K562 (cell line): ENCODE measurements around the gene KMT2D. TPM values are rescaled to one million over a fixed set of nuclear protein-coding genes. Genes with fewer than 3 reads are reported as not detected.

ENCODE experiments used
- ATAC-seq: fragments of 200-7000 bp; cut with Tn5 transposase; 3 replicates; pipeline ENCODE4 v1.9.1; 2020; ENCODE audit warnings: moderate library complexity
- BruUV-seq: library from RNA; stranded (reverse); fragments of 400-500 nt; replicated peaks from 2 replicates; lab custom pipeline; 2021; lab: Mats Ljungman, UMichigan
- CTCF ChIA-PET: fragments of 300-600 bp; formaldehyde crosslinking; extraction: SDS; loops from one replicate; lab custom pipeline; 2021; ENCODE audit warnings: low intra/inter-chr PET ratio; lab: Yijun Ruan, JAX
- POLR2A ChIA-PET: fragments of 300-600, 350-650 bp; sonication (Branson Sonifier 250); formaldehyde crosslinking; extraction: SDS; loops from one replicate; lab custom pipeline; 2021; ENCODE audit warnings: antibody characterized with exemption, inconsistent platforms; lab: Yijun Ruan, JAX
- DNase-seq, 4 experiments: peaks; one replicate each; pipeline versions ENCODE4 v3.0.0 to v3.0.0-alpha.2; 2011 to 2018; ENCODE audit warnings: low spot score in 3 of 4, mixed read lengths in 3 of 4; ENCODE audit errors: extremely low read depth in 1 of 4
- FAIRE-seq: peaks from 2 replicates; lab custom pipeline; 2011; peaks lifted over from hg19 to GRCh38; lab: Jason Lieb, UNC
- H2AFZ ChIP-seq: 2 replicates; pipeline ENCODE4 v1.6.0; 2011; ENCODE audit warnings: low read depth, low read length, control low read depth, inconsistent platforms
- H3K27ac ChIP-seq: fragments of 200-600 bp; 3 replicates; pipeline ENCODE4 v1.8.0; 2011; ENCODE audit warnings: low read depth, mild to moderate bottlenecking, control low read depth, inconsistent platforms, low read length, moderate library complexity, mixed read lengths; ENCODE audit errors: extremely low read depth
- H3K27me3 ChIP-seq, 2 experiments: fragments of 300-600 bp in 1 of 2; 2 replicates in 1 of 2; 3 replicates in 1 of 2; pipeline versions ENCODE4 v1.6.0 to v1.8.0; 2011; ENCODE audit warnings: inconsistent platforms in 2 of 2, low read length in 2 of 2, mild to moderate bottlenecking in 1 of 2, mixed read lengths in 1 of 2, moderate library complexity in 1 of 2; ENCODE audit not compliant: control insufficient read depth in 2 of 2, insufficient read depth in 2 of 2
- H3K36me3 ChIP-seq: fragments of 300-600 bp; 3 replicates; pipeline ENCODE4 v1.8.0; 2011; ENCODE audit warnings: mild to moderate bottlenecking, low read length, inconsistent platforms; ENCODE audit not compliant: control insufficient read depth, insufficient read depth
- H3K4me1 ChIP-seq, 2 experiments: fragments of 200-600 bp in 1 of 2; replicated peaks in 1 of 2; 2 replicates in 1 of 2; 3 replicates in 1 of 2; pipeline versions ENCODE4 v1.5.1 to v1.8.0; 2011; ENCODE audit warnings: inconsistent platforms in 2 of 2, low read length in 2 of 2, mild to moderate bottlenecking in 1 of 2, mixed read lengths in 1 of 2, moderate library complexity in 1 of 2; ENCODE audit not compliant: control insufficient read depth in 2 of 2, insufficient read depth in 2 of 2
- H3K4me2 ChIP-seq: 2 replicates; pipeline ENCODE4 v1.6.1; 2011; ENCODE audit warnings: low read length, control low read depth, inconsistent platforms, mixed read lengths; ENCODE audit not compliant: insufficient read depth
- H3K4me3 ChIP-seq: fragments of 200-600 bp; sonication (generic), shearing (Covaris generic); 2 replicates; pipeline ENCODE4 v1.5.1; 2016; ENCODE audit warnings: control low read depth, inconsistent platforms
- H3K79me2 ChIP-seq: fragments of 200-600 bp; 3 replicates; pipeline ENCODE4 v1.8.0; 2011; ENCODE audit warnings: low read length, inconsistent platforms; ENCODE audit not compliant: control insufficient read depth, insufficient read depth
- H3K9ac ChIP-seq, 2 experiments: 2 replicates each; pipeline versions ENCODE4 v1.6.0 to v1.6.1; 2011; ENCODE audit warnings: low read depth in 2 of 2, low read length in 2 of 2, control low read depth in 1 of 2, inconsistent platforms in 1 of 2, mild to moderate bottlenecking in 1 of 2, mixed read lengths in 1 of 2; ENCODE audit not compliant: insufficient read depth in 1 of 2
- H3K9me1 ChIP-seq: one replicate; pipeline ENCODE4 v1.6.0; 2011; ENCODE audit warnings: inconsistent platforms, mild to moderate bottlenecking, low read length, moderate library complexity; ENCODE audit not compliant: control insufficient read depth, insufficient read depth
- H3K9me3 ChIP-seq: replicated peaks from 2 replicates; pipeline ENCODE4 v1.5.1; 2011; ENCODE audit warnings: low read depth, low read length, inconsistent platforms; ENCODE audit not compliant: control insufficient read depth, insufficient read depth
- H4K20me1 ChIP-seq: replicated peaks from 2 replicates; pipeline ENCODE4 v1.6.1; 2011; ENCODE audit warnings: low read length, inconsistent platforms, mixed read lengths; ENCODE audit not compliant: control insufficient read depth, insufficient read depth
- ELF2 ChIP-seq: fragments of 250-450 bp; sonication (Bioruptor Pico); IDR thresholded peaks from 2 replicates; pipeline ENCODE4 v1.5.0; 2021; ENCODE audit warnings: mild to moderate bottlenecking
- MAZ ChIP-seq, 2 experiments: fragments of 450-650 bp in 1 of 2; sonication (generic) in 1 of 2; formaldehyde crosslinking; IDR thresholded peaks in 1 of 2; conservative IDR thresholded peaks in 1 of 2; 2 replicates each; pipeline versions ENCODE4 v1.4.0 to v1.5.0; 2020; ENCODE audit warnings: mild to moderate bottlenecking in 1 of 2, missing genetic modification reagents in 1 of 2
- NFIC ChIP-seq: fragments of 450-650 bp; IDR thresholded peaks from 2 replicates; pipeline ENCODE4 v1.6.1; 2017; ENCODE audit warnings: mild to moderate bottlenecking, inconsistent platforms
- NFXL1 ChIP-seq: fragments of 450-650 bp; formaldehyde crosslinking; IDR thresholded peaks from 2 replicates; pipeline ENCODE4 v1.4.0; 2021; ENCODE audit warnings: mild to moderate bottlenecking
- POLR2G ChIP-seq: fragments of 200-400 bp; formaldehyde crosslinking; IDR thresholded peaks from 2 replicates; pipeline ENCODE4 v1.6.1; 2017; ENCODE audit warnings: low read depth, mild to moderate bottlenecking, antibody characterized with exemption, low read length, moderate library complexity
- THRAP3 ChIP-seq: fragments of 450-650 bp; IDR thresholded peaks from 2 replicates; pipeline ENCODE4 v1.6.1; 2016; ENCODE audit warnings: mild to moderate bottlenecking, inconsistent platforms, borderline replicate concordance
- ZNF354B ChIP-seq: fragments of 250-450 bp; sonication (Bioruptor Pico); IDR thresholded peaks from 2 replicates; pipeline ENCODE4 v1.4.0; 2020
- ZNF408 ChIP-seq: fragments of 250-450 bp; sonication (Bioruptor Pico); IDR thresholded peaks from 2 replicates; pipeline ENCODE4 v1.4.0; 2020; ENCODE audit warnings: low read depth, mild to moderate bottlenecking, moderate library complexity
- WGBS: fragments of 100-300 bp; shearing (Covaris generic); methylation state at CpG from one replicate; pipeline ENCODE4 v1.1.6; 2016; ENCODE audit warnings: low coverage, mixed read lengths; ENCODE audit not compliant: insufficient coverage; ENCODE audit errors: missing lambda C conversion rate; 5-methylcytosine and 5-hydroxymethylcytosine counted together
- in situ Hi-C: fragments of 300-500 bp; cut with MboI; formaldehyde crosslinking; loops from 4 replicates; pipeline ENCODE4 v1.15.0; 2018; ENCODE audit warnings: inconsistent platforms, mixed read lengths
- intact Hi-C: fragments of 100-400 bp; cut with micrococcal nuclease; formaldehyde crosslinking; loops from 2 replicates; pipeline ENCODE4 v1.14.2; 2022
- polyA plus RNA-seq, 8 experiments: library from polyadenylated mRNA; depleted of rRNA in 4 of 8; stranded (reverse) in 5 of 8; unstranded in 3 of 8; fragments of >200 nt; fragmentation: Nextera tagmentation in 2 of 8; fragmentation: Illumina TruSeq in 1 of 8; extraction: Ambion mirVana in 2 of 8; extraction: Trizol in 1 of 8; gene quantifications; 2 replicates each; pipeline versions ENCODE4 v1.2.1 to v1.2.3, GENCODE V29; 2011 to 2014; ENCODE audit warnings: inconsistent platforms in 1 of 8, missing spikeins in 1 of 8
- total RNA-seq, 7 experiments: library from RNA; depleted of rRNA in 6 of 7; stranded (reverse); fragments of >200 nt in 6 of 7; fragmentation: Illumina TruSeq in 2 of 7; extraction: Trizol in 2 of 7; gene quantifications; 2 replicates each; pipeline versions ENCODE4 v1.2.1 to v1.2.3, GENCODE V29; 2011 to 2021; ENCODE audit warnings: low replicate concordance in 1 of 7
- TF ChIP-seq, protein P1 (sequence below), 2 experiments: fragments of 450-650 bp; formaldehyde crosslinking in 1 of 2; IDR thresholded peaks; 2 replicates each; pipeline versions ENCODE4 v1.4.0 to v1.6.1; 2014 to 2020; ENCODE audit warnings: mild to moderate bottlenecking in 2 of 2, borderline replicate concordance in 1 of 2, low read depth in 1 of 2
- TF ChIP-seq, protein P2 (sequence below): fragments of 200-800 bp; sonication (Bioruptor generic); IDR thresholded peaks from 2 replicates; pipeline ENCODE4 v1.6.1; 2017; ENCODE audit warnings: missing genetic modification characterization, missing compliant biosample characterization

The KMT2D gene
- total and polyA plus RNA-seq, 9 of the 15 experiments (the other 6 are each of a cell fraction or from before 2014, with no cell fraction given), result 0.22 to 93.7 (median 13.7) TPM

- peaks cover 31 to 38% of the 10 kb centered on the region in 2 experiments for H3K4me1 ChIP-seq
- TF ChIP-seq ZNF408 (CRISPR knock-in tag) (no peak), THRAP3 (no peak), NFIC (no peak), POLR2G (no peak), NFXL1 (no peak), ZNF354B (no peak), MAZ (CRISPR knock-in tag; conservative IDR thresholded peaks at IDR 0.05 in 1 of 2, IDR thresholded peaks at IDR 0.05 in 1 of 2) (no peak), ELF2 (CRISPR knock-in tag) (no peak)
- TF ChIP-seq, protein P1, sequence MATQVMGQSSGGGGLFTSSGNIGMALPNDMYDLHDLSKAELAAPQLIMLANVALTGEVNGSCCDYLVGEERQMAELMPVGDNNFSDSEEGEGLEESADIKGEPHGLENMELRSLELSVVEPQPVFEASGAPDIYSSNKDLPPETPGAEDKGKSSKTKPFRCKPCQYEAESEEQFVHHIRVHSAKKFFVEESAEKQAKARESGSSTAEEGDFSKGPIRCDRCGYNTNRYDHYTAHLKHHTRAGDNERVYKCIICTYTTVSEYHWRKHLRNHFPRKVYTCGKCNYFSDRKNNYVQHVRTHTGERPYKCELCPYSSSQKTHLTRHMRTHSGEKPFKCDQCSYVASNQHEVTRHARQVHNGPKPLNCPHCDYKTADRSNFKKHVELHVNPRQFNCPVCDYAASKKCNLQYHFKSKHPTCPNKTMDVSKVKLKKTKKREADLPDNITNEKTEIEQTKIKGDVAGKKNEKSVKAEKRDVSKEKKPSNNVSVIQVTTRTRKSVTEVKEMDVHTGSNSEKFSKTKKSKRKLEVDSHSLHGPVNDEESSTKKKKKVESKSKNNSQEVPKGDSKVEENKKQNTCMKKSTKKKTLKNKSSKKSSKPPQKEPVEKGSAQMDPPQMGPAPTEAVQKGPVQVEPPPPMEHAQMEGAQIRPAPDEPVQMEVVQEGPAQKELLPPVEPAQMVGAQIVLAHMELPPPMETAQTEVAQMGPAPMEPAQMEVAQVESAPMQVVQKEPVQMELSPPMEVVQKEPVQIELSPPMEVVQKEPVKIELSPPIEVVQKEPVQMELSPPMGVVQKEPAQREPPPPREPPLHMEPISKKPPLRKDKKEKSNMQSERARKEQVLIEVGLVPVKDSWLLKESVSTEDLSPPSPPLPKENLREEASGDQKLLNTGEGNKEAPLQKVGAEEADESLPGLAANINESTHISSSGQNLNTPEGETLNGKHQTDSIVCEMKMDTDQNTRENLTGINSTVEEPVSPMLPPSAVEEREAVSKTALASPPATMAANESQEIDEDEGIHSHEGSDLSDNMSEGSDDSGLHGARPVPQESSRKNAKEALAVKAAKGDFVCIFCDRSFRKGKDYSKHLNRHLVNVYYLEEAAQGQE (IDR thresholded peaks at IDR 0.05; ENCODE audit: borderline replicate concordance), result no peak
- TF ChIP-seq, protein P1 (CRISPR knock-in tag; IDR thresholded peaks at IDR 0.05; ENCODE audit: low read depth), result no peak
- TF ChIP-seq, protein P2, sequence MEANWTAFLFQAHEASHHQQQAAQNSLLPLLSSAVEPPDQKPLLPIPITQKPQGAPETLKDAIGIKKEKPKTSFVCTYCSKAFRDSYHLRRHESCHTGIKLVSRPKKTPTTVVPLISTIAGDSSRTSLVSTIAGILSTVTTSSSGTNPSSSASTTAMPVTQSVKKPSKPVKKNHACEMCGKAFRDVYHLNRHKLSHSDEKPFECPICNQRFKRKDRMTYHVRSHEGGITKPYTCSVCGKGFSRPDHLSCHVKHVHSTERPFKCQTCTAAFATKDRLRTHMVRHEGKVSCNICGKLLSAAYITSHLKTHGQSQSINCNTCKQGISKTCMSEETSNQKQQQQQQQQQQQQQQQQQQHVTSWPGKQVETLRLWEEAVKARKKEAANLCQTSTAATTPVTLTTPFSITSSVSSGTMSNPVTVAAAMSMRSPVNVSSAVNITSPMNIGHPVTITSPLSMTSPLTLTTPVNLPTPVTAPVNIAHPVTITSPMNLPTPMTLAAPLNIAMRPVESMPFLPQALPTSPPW (CRISPR knock-in tag), result no peak
- no peak overlapping the region for H3K4me3 ChIP-seq
- no TSS peak for BruUV-seq
- ChIA-PET CTCF (no interaction called here), POLR2A (interaction anchor here (1.0 to 4.6 kb wide), 5 partner anchors 10 to 180 kb away, joined by 3 to 61 read pairs (median 6); partner anchors contain the start of genes RHEBL1, TUBA1B and TUBA1C)
- DNase-seq (no peak), ATAC-seq (no peak), FAIRE-seq (no peak)
- no peaks in the 10 kb centered on the region for H3K9me3 ChIP-seq
- no peaks in the 10 kb centered on the region for H3K27me3 ChIP-seq
- no peak overlapping the region for H3K27ac ChIP-seq
- 0 out of 2 replicates have a peak overlapping the region, but pooled peaks have one; percentile 4 for H2AFZ ChIP-seq
- no peaks in the 10 kb centered on the region for H3K36me3 ChIP-seq
- H3K79me2 ChIP-seq, result no peaks in the 10 kb centered on the region
- intact Hi-C loops, result no loop called here
- in situ Hi-C loops, result no loop called here
- whole genome bisulfite sequencing, result 73% methylated on average over 3 of the region's 3 CpGs
- H3K4me2 ChIP-seq, result no peak overlapping the region
- no peaks in the 10 kb centered on the region for H3K9me1 ChIP-seq
- H4K20me1 ChIP-seq, result no peaks in the 10 kb centered on the region
- H3K9ac ChIP-seq, result no peak overlapping the region
Measured at GRCh38 chr12:49086116-49086515, 25.5 kb upstream of the KMT2D start.
